ENCODE data around the gene ITPR1.
"Not testable (repeated sequence)": the region's sequence is repeated elsewhere in the genome, so short reads cannot be mapped to it uniquely, and the experiment has no call there.

Gene ITPR1

GRCh38 chr3:4571690-4572334 is 78.7 kb downstream of the ITPR1 start:
- no peak for DNase-seq (ENCODE audit: low spot score)

GRCh38 chr3:4573153-4573552 is 80.0 kb downstream of the ITPR1 start:
- no peak for DNase-seq (ENCODE audit: low spot score)

GRCh38 chr3:4574426-4574965 is 81.3 kb downstream of the ITPR1 start:
- DNase-seq (ENCODE audit: low spot score) = peak; percentile 45

GRCh38 chr3:4575381-4575780 is 82.2 kb downstream of the ITPR1 start:
- no peak for DNase-seq (ENCODE audit: low spot score)

- no peak for DNase-seq (ENCODE audit: low spot score)
These were observed 84.6 kb downstream of the ITPR1 start for GRCh38 chr3:4577721-4578120.

GRCh38 chr3:4580346-4581123 is 87.4 kb downstream of the ITPR1 start:
- no peak for DNase-seq (ENCODE audit: low spot score)

GRCh38 chr3:4581124-4581424 is 87.9 kb downstream of the ITPR1 start:
- DNase-seq (ENCODE audit: low spot score) = no peak

GRCh38 chr3:4581498-4581897 is 88.3 kb downstream of the ITPR1 start:
- no peak for DNase-seq (ENCODE audit: low spot score)

GRCh38 chr3:4581920-4582611 is 88.9 kb downstream of the ITPR1 start:
- no peak for DNase-seq (ENCODE audit: low spot score)

GRCh38 chr3:4582624-4583023 is 89.5 kb downstream of the ITPR1 start:
- DNase-seq (ENCODE audit: low spot score) = no peak

GRCh38 chr3:4583416-4583815 is 90.3 kb downstream of the ITPR1 start:
- no peak for DNase-seq (ENCODE audit: low spot score)

- DNase-seq (ENCODE audit: low spot score) = peak; percentile 19
These were observed 91.5 kb downstream of the ITPR1 start for GRCh38 chr3:4584456-4585249.

GRCh38 chr3:4586381-4586780 is 93.2 kb downstream of the ITPR1 start:
- DNase-seq (ENCODE audit: low spot score) = no peak

- DNase-seq (ENCODE audit: low spot score) = no peak
These were observed 94.1 kb downstream of the ITPR1 start for GRCh38 chr3:4587061-4587837.

GRCh38 chr3:4587838-4588105 is 94.6 kb downstream of the ITPR1 start:
- DNase-seq (ENCODE audit: low spot score) = no peak

- DNase-seq (ENCODE audit: low spot score) = no peak
These were observed 95.3 kb downstream of the ITPR1 start for GRCh38 chr3:4588466-4588865.

GRCh38 chr3:4589475-4590097 is 96.4 kb downstream of the ITPR1 start:
- DNase-seq (ENCODE audit: low spot score) = no peak

- DNase-seq (ENCODE audit: low spot score) = not testable (repeated sequence)
These were observed 97.7 kb downstream of the ITPR1 start for GRCh38 chr3:4590849-4591248.

GRCh38 chr3:4591669-4592068 is 98.5 kb downstream of the ITPR1 start:
- DNase-seq (ENCODE audit: low spot score) = no peak

GRCh38 chr3:4593014-4593413 is 99.9 kb downstream of the ITPR1 start:
- DNase-seq (ENCODE audit: low spot score) = no peak

GRCh38 chr3:4595710-4596113 is 102.6 kb downstream of the ITPR1 start:
- DNase-seq (ENCODE audit: low spot score) = no peak

Measured in COLO829 (cell line).